ENCODE measurements around the gene SLC16A7.
"Not testable (repeated sequence)": the region's sequence is repeated elsewhere in the genome, so short reads cannot be mapped to it uniquely, and the experiment has no call there.

The SLC16A7 gene

DNA sequence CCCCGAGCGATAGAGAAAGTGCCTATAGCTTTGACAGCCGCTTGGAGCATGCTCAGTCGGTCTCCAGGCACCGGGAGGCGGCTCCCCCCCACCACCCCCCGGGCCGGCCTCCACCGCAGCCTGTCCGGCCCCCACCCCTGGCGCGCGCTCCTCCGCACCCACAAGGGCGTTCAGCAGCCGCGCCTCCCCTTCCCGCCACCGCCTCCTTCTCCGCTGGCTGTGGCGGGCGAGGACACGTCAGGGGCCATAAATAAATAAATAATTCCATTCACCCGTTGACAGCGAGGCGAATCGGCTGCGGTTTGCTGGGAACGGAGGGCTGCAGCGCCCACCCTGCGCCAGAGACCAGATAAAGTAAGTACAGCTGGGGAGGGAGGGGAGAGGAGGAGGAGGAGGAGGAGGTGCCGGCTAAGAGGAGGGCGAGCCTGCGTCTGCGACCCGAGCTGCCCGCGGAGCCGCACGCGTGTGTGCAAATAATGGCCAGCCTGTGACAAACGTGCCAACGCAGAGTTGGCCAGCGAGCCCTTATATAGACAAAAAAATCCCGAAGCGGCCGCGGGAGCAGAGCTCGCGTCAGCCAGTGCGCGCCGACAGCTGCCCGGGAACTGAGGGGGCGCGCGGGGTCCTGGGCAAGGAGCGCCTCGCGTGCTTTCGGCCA lies at the start of gene SLC16A7:
Gene SLC16A7 (plus strand): TSS at position 147 of the 658 bp plus-strand sequence. CDS start 108,773 bp downstream, outside the sequence.
- DNase-seq (ENCODE audit: low spot score): peak; percentile 95

- no peak for DNase-seq (ENCODE audit: low spot score)
Measured at GRCh38 chr12:59548930-59549329, 46.9 kb upstream of the SLC16A7 start.

DNA sequence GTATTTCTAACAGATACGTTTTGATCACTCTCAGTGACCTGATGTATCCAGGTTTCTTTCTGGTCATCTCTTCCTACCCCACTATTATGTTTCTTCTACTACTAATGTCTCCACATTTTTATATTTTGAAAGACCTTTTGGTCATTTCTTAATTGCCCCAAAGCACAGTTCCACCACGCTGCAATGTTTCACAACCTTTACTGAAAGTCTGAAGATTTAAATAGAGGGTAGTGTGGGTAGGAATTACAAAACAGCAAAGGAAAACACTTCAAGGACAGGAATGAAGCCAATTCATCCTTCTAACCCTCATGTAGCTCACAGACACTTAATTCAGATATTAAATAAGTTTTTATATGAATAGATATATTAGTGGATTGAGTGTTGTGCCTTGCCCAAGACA lies 36.1 kb upstream of the SLC16A7 start:
- no peak for DNase-seq (ENCODE audit: low spot score)

GRCh38 chr12:59570145-59570544 lies 25.7 kb upstream of the SLC16A7 start:
- DNase-seq (ENCODE audit: low spot score): no peak

GRCh38 chr12:59574406-59574805 lies 21.4 kb upstream of the SLC16A7 start:
- no peak for DNase-seq (ENCODE audit: low spot score)

GRCh38 chr12:59575826-59576225 lies 20.0 kb upstream of the SLC16A7 start:
- no peak for DNase-seq (ENCODE audit: low spot score)

GRCh38 chr12:59578254-59578653 lies 17.6 kb upstream of the SLC16A7 start:
- no peak for DNase-seq (ENCODE audit: low spot score)

DNA sequence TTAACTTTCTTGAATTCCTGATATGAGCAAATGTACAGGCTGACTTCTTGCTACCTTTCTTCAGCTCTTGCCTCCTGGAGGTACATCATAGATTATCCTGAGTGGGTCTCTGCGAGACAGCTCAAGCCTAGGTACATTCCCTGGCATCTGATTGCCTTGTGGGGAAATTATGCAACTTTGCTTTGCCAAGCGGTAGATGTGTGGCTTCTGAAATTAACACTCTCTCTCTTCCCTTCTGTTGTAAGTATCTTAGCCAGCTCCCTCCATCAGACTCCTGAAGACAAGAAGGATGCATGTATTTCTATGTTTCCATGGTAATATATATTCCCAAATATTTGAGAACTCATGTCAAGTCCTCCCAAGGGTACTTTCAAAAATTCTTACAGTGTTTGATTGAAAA lies 16.2 kb upstream of the SLC16A7 start:
- DNase-seq (ENCODE audit: low spot score): no peak

DNA sequence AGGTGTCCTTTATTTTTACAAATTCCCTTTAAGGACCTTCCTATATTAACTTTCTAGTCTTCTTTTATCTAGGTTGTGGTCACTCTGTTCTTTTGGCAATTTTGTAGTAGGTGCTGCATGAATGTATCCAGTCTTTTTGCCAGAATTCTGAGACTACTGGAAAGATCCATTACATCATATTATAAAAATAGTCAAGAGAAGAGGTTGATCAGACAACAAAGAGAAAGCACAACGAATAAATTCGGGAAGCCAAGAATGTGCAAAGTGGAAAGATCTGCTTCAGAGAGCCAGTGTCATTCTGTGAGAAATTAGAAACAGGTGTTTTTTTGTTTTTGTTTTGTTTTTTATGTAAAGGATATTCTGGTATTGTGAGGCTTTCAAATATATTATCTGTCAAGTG lies 15.8 kb upstream of the SLC16A7 start:
- no peak for DNase-seq (ENCODE audit: low spot score)

DNA sequence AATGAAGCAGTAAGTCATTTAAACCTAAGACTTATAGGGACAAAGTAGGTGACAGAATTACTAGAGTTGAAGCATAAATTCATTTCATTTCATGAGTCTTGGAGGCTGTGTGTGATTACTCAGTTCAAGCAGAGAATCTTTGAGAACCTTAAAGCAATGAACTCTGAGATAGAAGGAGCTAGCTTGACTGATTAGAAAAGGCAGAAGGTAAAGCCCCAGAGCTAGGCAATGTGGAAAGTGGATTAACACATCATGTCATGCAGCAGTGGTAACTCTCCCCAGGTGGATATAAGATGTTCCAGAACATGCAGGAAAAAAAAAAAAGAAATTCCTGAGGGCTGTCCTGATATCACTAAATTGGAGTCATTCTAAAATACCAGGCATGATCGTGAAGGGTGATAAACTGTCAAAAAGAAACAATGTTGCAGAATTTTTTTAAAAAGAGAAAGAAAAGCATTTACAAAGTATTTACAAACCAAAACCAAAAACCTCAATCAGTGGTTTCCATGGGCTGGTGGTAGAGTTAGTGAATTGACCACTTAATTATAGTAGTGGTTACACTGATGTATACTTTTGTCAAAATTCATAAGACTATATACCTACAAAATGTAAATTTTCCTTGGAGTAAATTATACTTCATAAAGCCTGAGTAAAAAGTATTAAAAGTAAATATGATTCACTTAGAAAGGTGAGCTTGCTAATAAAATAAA lies 12.7 kb upstream of the SLC16A7 start:
- DNase-seq (ENCODE audit: low spot score): no peak

GRCh38 chr12:59587710-59588109 lies 8.1 kb upstream of the SLC16A7 start:
- DNase-seq (ENCODE audit: low spot score): no peak

DNA sequence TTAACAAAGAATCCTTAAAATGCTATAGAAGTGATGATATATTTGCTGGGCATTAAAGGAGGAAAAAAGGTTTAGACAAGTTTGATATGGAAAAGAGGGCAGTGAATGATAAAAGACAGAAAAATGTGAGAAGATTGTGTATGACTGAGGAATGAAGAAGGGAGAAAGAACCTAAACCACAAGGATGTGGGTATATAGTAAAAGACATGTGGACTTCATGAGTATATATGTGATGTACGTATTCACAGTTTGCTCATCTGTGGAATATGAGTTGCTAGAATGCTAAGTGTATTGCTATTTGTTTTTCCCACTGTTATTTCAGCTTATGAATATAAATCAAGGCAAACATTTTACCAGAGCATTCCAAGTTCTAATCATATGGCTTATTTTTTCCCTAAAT lies 2.1 kb upstream of the SLC16A7 start:
- no peak for DNase-seq (ENCODE audit: low spot score)

GRCh38 chr12:59594943-59595500 lies 807 bp upstream of the SLC16A7 start:
- no peak for DNase-seq (ENCODE audit: low spot score)

DNA sequence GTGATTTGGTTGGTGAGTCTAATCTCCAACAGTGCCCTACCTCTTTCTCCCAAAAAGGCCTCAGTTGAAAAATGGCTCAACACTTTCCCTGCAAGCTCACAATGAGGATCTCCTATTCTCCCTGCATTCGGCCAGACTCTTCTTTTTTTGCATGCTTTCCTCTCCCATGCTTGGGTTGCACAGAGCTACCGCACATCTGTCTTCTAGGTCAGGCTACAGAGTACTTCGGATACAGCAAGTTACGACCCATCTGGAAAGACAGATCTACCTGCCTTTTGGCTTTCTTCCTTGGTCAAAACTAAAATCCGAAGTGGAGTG lies 305 bp upstream of the SLC16A7 start:
- DNase-seq (ENCODE audit: low spot score): no peak

DNA sequence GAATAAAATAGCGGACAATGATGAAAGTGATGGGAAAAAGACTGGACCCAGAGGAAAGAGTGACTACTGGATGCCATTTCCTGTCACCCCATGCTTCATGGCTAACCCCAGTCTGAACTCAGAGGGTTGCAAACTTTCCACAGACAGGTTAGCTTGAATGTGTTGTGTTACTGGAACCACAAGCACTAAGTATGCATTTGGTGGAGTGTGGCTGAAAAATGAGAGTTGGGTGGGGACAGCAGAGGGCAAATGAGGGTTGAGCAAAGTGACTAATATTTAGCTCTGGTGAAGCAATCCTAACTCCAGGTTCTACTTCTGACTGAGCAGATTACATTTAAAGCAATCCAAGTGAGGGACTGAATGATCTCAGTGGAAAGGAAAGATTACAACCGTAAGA lies 1.6 kb downstream of the SLC16A7 start:
- DNase-seq (ENCODE audit: low spot score): peak; percentile 70

- peak; percentile 19 for DNase-seq (ENCODE audit: low spot score)
Measured at GRCh38 chr12:59600171-59600570, 4.3 kb downstream of the SLC16A7 start.

- no peak for DNase-seq (ENCODE audit: low spot score)
Measured at GRCh38 chr12:59603754-59604153, 7.9 kb downstream of the SLC16A7 start.

DNA sequence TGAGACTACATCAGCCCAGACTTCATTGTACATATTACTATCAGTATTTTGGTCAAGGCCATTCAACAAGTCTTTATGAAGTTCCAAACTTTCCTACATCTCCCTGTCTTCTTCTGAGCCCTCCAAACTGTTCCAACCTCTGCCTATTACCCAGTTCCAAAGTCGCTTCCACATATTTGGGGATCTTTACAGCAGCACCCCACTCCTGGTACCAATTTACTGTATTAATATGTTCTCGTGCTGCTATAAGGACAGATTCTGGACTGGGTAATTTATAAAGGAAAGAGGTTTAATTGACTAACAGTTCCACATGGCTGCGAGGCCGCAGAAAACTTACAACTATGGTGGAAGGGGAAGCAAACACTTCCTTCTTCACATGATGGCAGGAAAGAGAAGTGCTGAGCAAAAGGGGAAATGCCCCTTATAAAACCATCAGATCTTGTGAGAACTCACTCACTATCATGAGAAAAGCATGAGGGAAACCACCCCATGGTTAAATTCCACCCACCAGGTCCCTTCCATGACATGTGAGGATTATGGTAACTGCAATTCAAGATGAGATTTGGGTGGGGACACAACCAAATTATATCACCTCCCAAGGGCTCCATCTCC lies 17.1 kb downstream of the SLC16A7 start:
- DNase-seq (ENCODE audit: low spot score): not testable (repeated sequence)

- DNase-seq (ENCODE audit: low spot score): no peak
Measured at GRCh38 chr12:59615392-59616165, 19.8 kb downstream of the SLC16A7 start.

- no peak for DNase-seq (ENCODE audit: low spot score)
Measured at GRCh38 chr12:59619461-59620240, 23.8 kb downstream of the SLC16A7 start.

DNA sequence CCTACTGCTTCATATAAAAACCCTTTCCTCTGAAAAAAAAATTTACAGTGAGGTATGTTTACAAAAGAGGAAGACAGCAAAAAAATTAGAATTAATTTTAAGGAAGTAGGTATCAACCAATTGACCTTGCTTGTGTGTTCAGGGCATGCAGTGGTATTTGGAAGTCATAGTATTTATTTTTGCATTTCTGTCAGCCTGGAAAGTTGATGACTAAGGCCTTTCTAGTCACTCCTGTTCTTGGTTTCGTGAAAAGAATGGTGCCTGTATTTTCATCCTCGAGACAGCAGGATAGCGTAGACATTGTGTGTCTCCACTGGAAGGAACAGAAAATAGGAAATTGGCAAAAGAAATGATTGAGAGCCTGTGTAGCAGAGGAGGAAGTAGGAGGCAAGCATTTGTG lies 24.5 kb downstream of the SLC16A7 start:
- DNase-seq (ENCODE audit: low spot score): no peak
